IMR-90 (cell line): ENCODE measurements around the gene HEXA. TPM values are rescaled to one million over a fixed set of nuclear protein-coding genes. Genes with fewer than 3 reads are reported as not detected.

ENCODE experiments used
- ATAC-seq: fragments of 200-7000 bp; cut with Tn5 transposase; 2 replicates; pipeline ENCODE4 v1.9.1; 2020; ENCODE audit warnings: low read depth, mild to moderate bottlenecking, moderate library complexity
- BruUV-seq: library from RNA; stranded (reverse); fragments of 400-500 nt; replicated peaks from 2 replicates; lab custom pipeline; 2021; lab: Mats Ljungman, UMichigan
- CTCF ChIA-PET: fragments of 300-600 bp; formaldehyde crosslinking; extraction: SDS; loops from one replicate; lab custom pipeline; 2021; ENCODE audit warnings: antibody characterized with exemption; lab: Yijun Ruan, JAX
- POLR2A ChIA-PET: fragments of 300-600 bp; sonication (Branson Sonifier 250); formaldehyde crosslinking; loops from one replicate; lab custom pipeline; 2022; ENCODE audit warnings: antibody characterized with exemption; ENCODE audit not compliant: unreplicated experiment; lab: Charles Lee
- DNase-seq: peaks from one replicate; pipeline ENCODE4 v3.0.0; 2013
- H2AFZ ChIP-seq: replicated peaks from 2 replicates; pipeline ENCODE3; 2013; ENCODE audit warnings: low read length, mild to moderate bottlenecking; ENCODE audit not compliant: poor library complexity
- H2AK5ac ChIP-seq: 2 replicates; pipeline ENCODE4 v1.6.1; 2013; ENCODE audit warnings: low read depth, low read length, inconsistent platforms
- H2AK9ac ChIP-seq: replicated peaks from 2 replicates; pipeline ENCODE3; 2013; ENCODE audit warnings: mild to moderate bottlenecking, low read depth, low read length, moderate library complexity; ENCODE audit not compliant: poor library complexity
- H2BK120ac ChIP-seq: 2 replicates; pipeline ENCODE4 v1.6.1; 2013; ENCODE audit warnings: low read depth, low read length, inconsistent platforms
- H2BK15ac ChIP-seq: 3 replicates; pipeline ENCODE4 v1.6.1; 2013; ENCODE audit warnings: low read depth, low read length, inconsistent platforms
- H2BK20ac ChIP-seq: 2 replicates; pipeline ENCODE4 v1.6.1; 2013; ENCODE audit warnings: low read depth, mild to moderate bottlenecking, inconsistent platforms, low read length, moderate library complexity
- H2BK5ac ChIP-seq: 2 replicates; pipeline ENCODE4 v1.6.1; 2013; ENCODE audit warnings: mild to moderate bottlenecking, low read depth, low read length, inconsistent platforms; ENCODE audit not compliant: poor library complexity, severe bottlenecking
- H3K14ac ChIP-seq: replicated peaks from 2 replicates; pipeline ENCODE4 v1.6.1; 2013; ENCODE audit warnings: low read depth, low read length, inconsistent platforms
- H3K18ac ChIP-seq: 2 replicates; pipeline ENCODE4 v1.6.1; 2013; ENCODE audit warnings: low read depth, low read length, control low read depth
- H3K23ac ChIP-seq: 2 replicates; pipeline ENCODE4 v1.6.1; 2013; ENCODE audit warnings: low read depth, low read length, inconsistent platforms
- H3K27ac ChIP-seq: 2 replicates; pipeline ENCODE4 v1.5.1; 2013; ENCODE audit warnings: mild to moderate bottlenecking, control low read depth, low read length; ENCODE audit not compliant: insufficient read depth
- H3K27me3 ChIP-seq: 2 replicates; pipeline ENCODE4 v1.6.1; 2013; ENCODE audit warnings: low read length; ENCODE audit not compliant: control insufficient read depth, insufficient read depth
- H3K36me3 ChIP-seq: 2 replicates; pipeline ENCODE4 v1.6.1; 2013; ENCODE audit warnings: low read length, mixed read lengths; ENCODE audit not compliant: control insufficient read depth, insufficient read depth
- H3K4ac ChIP-seq: 2 replicates; pipeline ENCODE4 v1.6.1; 2013; ENCODE audit warnings: low read depth, low read length, inconsistent platforms
- H3K4me1 ChIP-seq: 2 replicates; pipeline ENCODE4 v1.6.1; 2013; ENCODE audit warnings: low read length, mixed read lengths; ENCODE audit not compliant: control insufficient read depth, insufficient read depth
- H3K4me2 ChIP-seq: 2 replicates; pipeline ENCODE4 v1.6.1; 2013; ENCODE audit warnings: low read depth, mild to moderate bottlenecking, control low read depth, low read length, moderate library complexity
- H3K4me3 ChIP-seq: 2 replicates; pipeline ENCODE4 v1.5.1; 2013; ENCODE audit warnings: low read depth, mild to moderate bottlenecking, control low read depth, low read length, moderate library complexity; ENCODE audit not compliant: insufficient read depth
- H3K56ac ChIP-seq: 2 replicates; pipeline ENCODE4 v1.6.1; 2013; ENCODE audit warnings: low read length, inconsistent platforms; ENCODE audit not compliant: insufficient read depth; ENCODE audit errors: extremely low read depth
- H3K79me1 ChIP-seq, 2 experiments: 2 replicates each; pipeline ENCODE4 v1.6.1; 2013; ENCODE audit warnings: low read length in 2 of 2, inconsistent platforms in 1 of 2, low read depth in 1 of 2
- H3K9ac ChIP-seq: 2 replicates; pipeline ENCODE4 v1.6.1; 2013; ENCODE audit warnings: low read depth, low read length, control low read depth
- H3K9me1 ChIP-seq: 2 replicates; pipeline ENCODE4 v1.6.1; 2013; ENCODE audit warnings: low read length, inconsistent platforms; ENCODE audit not compliant: insufficient read depth
- H3K9me3 ChIP-seq: 2 replicates; pipeline ENCODE4 v1.6.1; 2013; ENCODE audit warnings: low read length; ENCODE audit not compliant: control insufficient read depth, insufficient read depth
- H4K20me1 ChIP-seq: 2 replicates; pipeline ENCODE4 v1.6.1; 2013; ENCODE audit warnings: low read length, inconsistent platforms; ENCODE audit not compliant: insufficient read depth
- H4K5ac ChIP-seq: 2 replicates; pipeline ENCODE4 v1.6.1; 2013; ENCODE audit warnings: mild to moderate bottlenecking, low read depth, low read length, control low read depth
- H4K8ac ChIP-seq, 2 experiments: 2 replicates each; pipeline ENCODE4 v1.6.1; 2013; ENCODE audit warnings: low read depth in 2 of 2, low read length in 2 of 2, control low read depth in 1 of 2, inconsistent platforms in 1 of 2
- H4K91ac ChIP-seq: 2 replicates; pipeline ENCODE4 v1.6.1; 2013; ENCODE audit warnings: low read depth, low read length, inconsistent platforms; ENCODE audit not compliant: insufficient read depth
- BHLHE40 ChIP-seq: fragments of 150-350 bp; IDR thresholded peaks from 2 replicates; pipeline ENCODE4 v1.6.1; 2016; ENCODE audit warnings: mild to moderate bottlenecking, low read depth, low read length
- CEBPB ChIP-seq: IDR thresholded peaks from 2 replicates; pipeline ENCODE4 v1.6.1; 2012; ENCODE audit warnings: low read depth, low read length, improper control_type of control experiment
- CTCF ChIP-seq: conservative IDR thresholded peaks from 2 replicates; pipeline ENCODE4 v1.5.1; 2012; ENCODE audit warnings: mild to moderate bottlenecking, low read depth, low read length, improper control_type of control experiment
- ELK1 ChIP-seq: fragments of 150-350 bp; IDR thresholded peaks from 2 replicates; pipeline ENCODE4 v1.6.1; 2016; ENCODE audit warnings: low read depth, mild to moderate bottlenecking, low read length, moderate library complexity, borderline replicate concordance
- FOS ChIP-seq: fragments of 150-350 bp; IDR thresholded peaks from 2 replicates; pipeline ENCODE4 v1.6.1; 2016; ENCODE audit warnings: low read depth, low read length
- MAFK ChIP-seq: IDR thresholded peaks from 2 replicates; pipeline ENCODE4 v1.6.1; 2012; ENCODE audit warnings: low read depth, low read length, improper control_type of control experiment
- MAZ ChIP-seq: IDR thresholded peaks from 2 replicates; pipeline ENCODE4 v1.6.1; 2012; ENCODE audit warnings: low read depth, mild to moderate bottlenecking, low read length, improper control_type of control experiment, moderate library complexity, borderline replicate concordance
- MXI1 ChIP-seq: IDR thresholded peaks from 2 replicates; pipeline ENCODE4 v1.6.1; 2012; ENCODE audit warnings: low read depth, mild to moderate bottlenecking, low read length, moderate library complexity, borderline replicate concordance
- NFE2L2 ChIP-seq: fragments of 150-350 bp; IDR thresholded peaks from 2 replicates; pipeline ENCODE4 v1.6.1; 2016; ENCODE audit warnings: low read depth, mild to moderate bottlenecking, low read length
- POLR2A ChIP-seq: IDR thresholded peaks from 2 replicates; pipeline ENCODE4 v1.6.1; 2012; ENCODE audit warnings: mild to moderate bottlenecking, low read depth, low read length
- RCOR1 ChIP-seq: IDR thresholded peaks from 2 replicates; pipeline ENCODE4 v1.6.1; 2012; ENCODE audit warnings: mild to moderate bottlenecking, low read length, improper control_type of control experiment; ENCODE audit not compliant: insufficient replicate concordance
- RFX5 ChIP-seq: IDR thresholded peaks from 2 replicates; pipeline ENCODE4 v1.8.0; 2012; ENCODE audit warnings: low read depth, mild to moderate bottlenecking, low read length, moderate library complexity
- WGBS, 2 experiments: methylation state at CpG; one replicate each; pipeline versions ENCODE4 v1.1.5 to v1.1.7; 2013; ENCODE audit warnings: missing lambda C conversion rate in 2 of 2; ENCODE audit not compliant: insufficient read length in 1 of 2; ENCODE audit errors: extremely low coverage in 2 of 2; 5-methylcytosine and 5-hydroxymethylcytosine counted together
- dilution Hi-C: fragments of 300-500 bp; cut with HindIII; formaldehyde crosslinking; loops from one replicate; pipeline ENCODE4 v1.14.3; 2018; ENCODE audit warnings: low sequenced_read_pairs; ENCODE audit not compliant: unreplicated experiment
- in situ Hi-C: fragments of 300-500 bp; cut with MboI; formaldehyde crosslinking; loops from 3 replicates; pipeline ENCODE4 v1.14.3; 2019; ENCODE audit warnings: low sequenced_read_pairs, inconsistent platforms, mixed read lengths
- intact Hi-C: fragments of 100-400 bp; cut with micrococcal nuclease; formaldehyde crosslinking; loops from 2 replicates; pipeline ENCODE4 v1.10.0; 2022
- polyA plus RNA-seq, 3 experiments: library from polyadenylated mRNA; depleted of rRNA; stranded (reverse); fragments of >200 nt; gene quantifications; 2 replicates each; pipeline ENCODE4 v1.2.3, GENCODE V29; 2012; ENCODE audit warnings: low replicate concordance in 1 of 3
- total RNA-seq: library from RNA; depleted of rRNA; stranded (reverse); fragments of >200 nt; gene quantifications from 2 replicates; pipeline ENCODE4 v1.2.3, GENCODE V29; 2012

The HEXA gene
- total and polyA plus RNA-seq, 2 of the 4 experiments (the other 2 are of a cell fraction), result 19.4 to 115 TPM

- H3K23ac ChIP-seq, result no peak overlapping the region
- H3K18ac ChIP-seq, result no peak overlapping the region
- peak; percentile 4 for DNase-seq
- H3K27ac ChIP-seq, result no peak overlapping the region
- no peak overlapping the region for H3K56ac ChIP-seq
- POLR2A ChIA-PET, result no interaction called here
- H3K9me1 ChIP-seq, result no peaks in the 10 kb centered on the region
- in situ Hi-C loops (no loop called here), intact Hi-C loops (no loop called here), dilution Hi-C loops (no loop called here)
- ATAC-seq, result no peak
- no peak overlapping the region for H2BK20ac ChIP-seq
- no peak overlapping the region for H3K9ac ChIP-seq
- peaks cover 20% of the 10 kb centered on the region for H3K27me3 ChIP-seq
- H3K4ac ChIP-seq, result no peak overlapping the region
- no peak overlapping the region for H4K91ac ChIP-seq
- H3K14ac ChIP-seq, result no peak overlapping the region
- TF ChIP-seq MAFK, result no peak
- TF ChIP-seq CTCF, result no peak
- TF ChIP-seq ELK1, result no peak
- no peak for TF ChIP-seq MXI1
- no peak for TF ChIP-seq BHLHE40
- no peak for TF ChIP-seq NFE2L2
- no peak for TF ChIP-seq POLR2A
- no peak for TF ChIP-seq RCOR1
- TF ChIP-seq FOS, result no peak
- no peak for TF ChIP-seq RFX5
- TF ChIP-seq MAZ, result no peak
- TF ChIP-seq CEBPB, result no peak
- no TSS peak for BruUV-seq
- H2AK9ac ChIP-seq, result no peak overlapping the region
- H4K8ac ChIP-seq, result no peak overlapping the region
- H4K20me1 ChIP-seq, result no peaks in the 10 kb centered on the region
- no peak overlapping the region for H2BK120ac ChIP-seq
- CTCF ChIA-PET, result no interaction called here
- H2BK5ac ChIP-seq, result no peak overlapping the region
- H3K9me3 ChIP-seq, result no peaks in the 10 kb centered on the region
- H3K4me2 ChIP-seq, result no peak overlapping the region
- H3K36me3 ChIP-seq, result no peaks in the 10 kb centered on the region
- WGBS, 2 experiments, result 0% methylated on average over 1 of the region's 3 CpGs; no CpG with 5 or more reads in 1 of the 2 experiments
- no peak overlapping the region for H2BK15ac ChIP-seq
- H2AFZ ChIP-seq, result no peak overlapping the region
- no peak overlapping the region for H4K5ac ChIP-seq
- no peaks in the 10 kb centered on the region for H3K4me1 ChIP-seq
- H3K79me1 ChIP-seq, result no peaks in the 10 kb centered on the region
- no peak overlapping the region for H2AK5ac ChIP-seq
- no peak overlapping the region for H3K4me3 ChIP-seq
Observed at GRCh38 chr15:72389231-72389630, 13.4 kb upstream of the HEXA start.
